Measurements from ENCODE around the gene CALML5.

Gene CALML5

GRCh38 chr10:5468262-5469106 is 30.9 kb downstream of the CALML5 start:
- in situ Hi-C loops (cut with MboI; ENCODE audit: low pct_unique_long_range_greater_than_20kb, low sequenced_read_pairs, unreplicated experiment), result no loop called here
- DNase-seq (ENCODE audit: low spot score), result no peak
- no peak for TF ChIP-seq CTCF (IDR thresholded peaks at IDR 0.05; ENCODE audit: extremely low read depth, insufficient read depth, missing control alignments)

- TF ChIP-seq CTCF (IDR thresholded peaks at IDR 0.05; ENCODE audit: extremely low read depth, insufficient read depth, missing control alignments), result no peak
- DNase-seq (ENCODE audit: low spot score), result no peak
- in situ Hi-C loops (cut with MboI; ENCODE audit: low pct_unique_long_range_greater_than_20kb, low sequenced_read_pairs, unreplicated experiment), result no loop called here
Observed at GRCh38 chr10:5467634-5468255, 31.6 kb downstream of the CALML5 start.

- no peak for DNase-seq (ENCODE audit: low spot score)
- in situ Hi-C loops (cut with MboI; ENCODE audit: low pct_unique_long_range_greater_than_20kb, low sequenced_read_pairs, unreplicated experiment), result no loop called here
- TF ChIP-seq CTCF (IDR thresholded peaks at IDR 0.05; ENCODE audit: extremely low read depth, insufficient read depth, missing control alignments), result no peak
Observed at GRCh38 chr10:5467207-5467535, 32.2 kb downstream of the CALML5 start.

GRCh38 chr10:5466451-5467206 is 32.7 kb downstream of the CALML5 start:
- DNase-seq (ENCODE audit: low spot score), result no peak
- TF ChIP-seq CTCF (IDR thresholded peaks at IDR 0.05; ENCODE audit: extremely low read depth, insufficient read depth, missing control alignments), result no peak
- in situ Hi-C loops (cut with MboI; ENCODE audit: low pct_unique_long_range_greater_than_20kb, low sequenced_read_pairs, unreplicated experiment), result no loop called here

- in situ Hi-C loops (cut with MboI; ENCODE audit: low pct_unique_long_range_greater_than_20kb, low sequenced_read_pairs, unreplicated experiment), result no loop called here
- no peak for DNase-seq (ENCODE audit: low spot score)
- TF ChIP-seq CTCF (IDR thresholded peaks at IDR 0.05; ENCODE audit: extremely low read depth, insufficient read depth, missing control alignments), result no peak
Observed at GRCh38 chr10:5465976-5466450, 33.4 kb downstream of the CALML5 start.

GRCh38 chr10:5464546-5464945 is 34.8 kb downstream of the CALML5 start:
- DNase-seq (ENCODE audit: low spot score), result no peak
- TF ChIP-seq CTCF (IDR thresholded peaks at IDR 0.05; ENCODE audit: extremely low read depth, insufficient read depth, missing control alignments), result no peak
- in situ Hi-C loops (cut with MboI; ENCODE audit: low pct_unique_long_range_greater_than_20kb, low sequenced_read_pairs, unreplicated experiment), result no loop called here

Data from GM13977 (cell line).